GM18873 (cell line): ENCODE results near the gene MT1F.
"Not testable (repeated sequence)": the region's sequence is repeated elsewhere in the genome, so short reads cannot be mapped to it uniquely, and the experiment has no call there.

Experiments
- ATAC-seq: cut with Tn5 transposase; IDR thresholded peaks from one replicate; pipeline ENCODE4 v1.9.1; 2021; ENCODE audit warnings: mild to moderate bottlenecking, moderate library complexity, moderate number of reproducible peaks; ENCODE audit not compliant: unreplicated experiment, low FRiP score

MT1F gene

DNA sequence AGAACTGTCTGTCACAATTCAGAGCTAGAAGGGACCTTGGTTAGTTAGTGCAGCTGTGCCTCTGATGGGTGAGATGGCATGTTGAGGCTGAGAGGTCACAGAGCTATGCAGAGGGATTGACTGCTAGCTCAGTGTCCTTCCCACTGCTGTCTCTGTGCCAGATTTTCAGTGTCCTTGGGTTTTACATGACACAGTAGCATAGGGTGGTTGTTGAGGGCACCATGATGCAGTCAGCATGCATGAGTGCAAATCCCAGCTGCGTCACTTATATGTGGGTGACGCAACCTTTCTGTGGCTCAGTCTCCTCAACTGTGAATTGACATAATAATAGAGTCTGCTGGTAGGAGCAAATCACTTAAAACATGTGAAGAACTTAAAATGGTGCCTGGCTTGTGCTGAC lies 16.6 kb upstream of the MT1F start:
- no peak for ATAC-seq

- ATAC-seq, result no peak
Measured at GRCh38 chr16:56643080-56643778, 14.5 kb upstream of the MT1F start.

- ATAC-seq, result no peak
Measured at GRCh38 chr16:56643833-56644232, 13.9 kb upstream of the MT1F start.

- ATAC-seq, result no peak
Measured at GRCh38 chr16:56645311-56645710, 12.4 kb upstream of the MT1F start.

GRCh38 chr16:56645838-56646237 lies 11.9 kb upstream of the MT1F start:
- ATAC-seq, result no peak

DNA sequence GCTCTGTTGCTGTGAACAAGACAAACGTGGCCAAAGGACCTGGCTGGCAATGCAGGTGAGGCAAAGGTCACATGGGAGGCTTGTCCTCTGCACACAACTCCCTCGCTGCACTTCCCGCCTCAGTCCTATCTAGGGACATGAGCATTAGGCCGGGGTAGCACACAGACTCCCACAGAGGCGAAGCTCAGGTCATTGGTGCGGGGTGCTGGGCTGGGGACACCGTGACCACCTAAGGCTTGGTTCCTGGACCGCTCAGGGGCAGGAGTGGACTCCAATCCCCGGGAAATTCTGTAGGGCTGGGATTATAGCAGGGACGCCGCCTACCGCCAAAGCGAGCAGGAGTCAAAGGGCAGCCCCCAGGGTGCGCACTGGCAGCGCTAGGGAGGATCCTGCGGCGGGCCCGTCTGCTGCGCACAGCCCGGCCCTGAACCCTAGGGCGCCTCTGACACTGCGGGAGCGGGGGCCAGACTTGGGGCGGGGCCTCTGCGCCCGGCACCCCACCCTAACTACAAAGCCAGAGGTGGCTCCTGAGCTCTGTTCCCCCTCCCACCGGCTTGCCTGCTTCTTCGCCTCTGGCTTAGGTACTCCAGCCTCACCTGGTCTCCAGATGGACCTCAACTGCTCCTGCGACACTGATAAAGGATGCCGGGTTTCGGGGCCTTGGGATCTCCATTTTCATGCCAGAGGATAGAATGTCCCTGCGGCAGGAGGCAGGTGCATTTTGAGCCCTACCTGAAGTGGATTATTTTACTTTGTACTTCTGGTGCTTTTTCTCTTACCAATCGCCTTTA lies 9.9 kb upstream of the MT1F start:
- ATAC-seq, result no peak

DNA sequence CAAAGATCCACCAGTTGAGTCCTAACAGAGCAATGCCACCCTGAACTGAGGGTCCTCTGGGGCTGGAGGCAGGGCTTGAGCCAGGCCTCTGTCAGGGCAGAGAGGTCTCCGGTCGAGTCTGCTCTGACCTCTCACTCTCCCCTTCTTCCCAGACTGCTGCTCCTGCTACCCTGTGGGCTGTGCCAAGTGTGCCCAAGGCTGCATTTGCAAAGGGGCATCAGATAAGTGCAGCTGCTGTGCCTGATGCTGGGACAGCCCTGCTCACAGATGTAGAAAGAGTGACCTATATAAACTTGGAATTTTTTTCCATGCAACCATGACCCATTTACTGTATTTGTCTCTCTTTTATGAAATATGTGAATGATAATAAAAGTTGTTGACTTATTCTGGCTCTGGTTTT lies 8.5 kb upstream of the MT1F start:
- no peak for ATAC-seq

DNA sequence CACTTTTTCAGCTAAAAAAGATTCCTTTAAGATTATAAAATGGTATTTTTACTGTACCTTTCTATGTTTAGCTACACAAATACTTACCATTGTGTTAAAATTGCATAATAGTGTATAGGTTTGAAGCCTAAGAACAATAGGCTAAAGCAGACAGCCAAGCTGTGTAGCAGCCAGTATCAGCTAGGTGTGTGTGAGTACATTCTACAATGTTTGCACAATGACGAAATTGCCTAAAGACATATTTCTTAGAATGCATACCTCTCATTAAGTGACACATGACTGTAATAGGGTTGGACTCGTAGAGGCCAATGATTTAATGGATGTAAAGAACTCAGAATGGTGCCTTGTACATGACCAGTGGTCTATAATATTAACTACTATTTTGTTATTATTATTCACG lies 7.9 kb upstream of the MT1F start:
- ATAC-seq, result no peak

GRCh38 chr16:56651586-56651985 lies 6.2 kb upstream of the MT1F start, which contains the start of gene MT1B:
Gene MT1B, plus strand, starts transcription at chr16:56651886. Its CDS starts 68 bp downstream, at chr16:56651954.
- ATAC-seq, result no peak

DNA sequence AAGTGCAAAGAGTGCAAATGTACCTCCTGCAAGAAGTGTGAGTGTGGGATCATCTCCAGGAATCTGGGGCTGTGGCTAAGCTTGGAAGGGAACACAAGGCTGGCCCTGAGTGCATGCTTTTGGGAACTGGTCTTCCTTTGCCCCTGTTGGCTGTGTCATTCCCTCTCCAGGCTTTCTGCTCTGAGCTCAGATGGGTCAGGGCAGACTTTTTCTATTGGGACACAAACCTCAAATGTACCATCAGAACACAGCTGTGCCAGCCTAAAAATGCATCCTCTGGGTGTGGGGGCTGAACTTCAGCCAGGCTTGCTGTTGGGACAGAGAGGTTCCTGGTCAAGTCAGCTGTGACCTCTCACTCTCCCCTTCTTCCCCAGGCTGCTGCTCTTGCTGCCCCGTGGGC lies 5.2 kb upstream of the MT1F start:
- ATAC-seq, result no peak

GRCh38 chr16:56653218-56653617 lies 4.5 kb upstream of the MT1F start:
- ATAC-seq, result no peak

DNA sequence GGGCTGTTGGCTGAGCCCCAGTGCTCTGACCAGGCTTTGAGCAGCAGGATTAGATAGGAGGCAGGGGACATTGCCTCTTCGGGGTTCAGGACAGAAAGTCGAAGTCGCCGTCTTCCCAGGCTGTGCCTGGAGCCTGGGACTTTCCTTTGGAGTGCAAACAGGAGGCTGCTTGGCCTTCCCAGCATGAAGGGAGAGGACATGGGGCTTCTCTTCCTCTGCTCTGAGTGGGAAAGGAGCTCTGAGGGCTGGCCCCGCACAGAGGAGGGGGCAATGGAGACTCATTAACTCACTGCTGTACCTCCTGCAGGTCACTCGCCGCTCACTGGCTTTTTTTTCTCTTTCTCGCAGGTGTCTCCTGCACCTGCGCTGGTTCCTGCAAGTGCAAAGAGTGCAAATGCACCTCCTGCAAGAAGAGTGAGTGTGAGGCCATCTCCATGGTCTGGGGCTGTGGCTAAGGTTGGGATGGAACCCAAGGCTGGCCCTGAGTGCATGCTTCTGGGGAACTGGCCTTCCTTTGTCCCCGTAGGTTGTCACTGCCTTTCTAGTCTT lies 642 bp downstream of the MT1F start:
- no peak for ATAC-seq

GRCh38 chr16:56662357-56663354 lies 4.9 kb downstream of the MT1F start:
- ATAC-seq, result no peak

GRCh38 chr16:56664506-56664905 lies 6.7 kb downstream of the MT1F start:
- ATAC-seq, result no peak

GRCh38 chr16:56665286-56666261 lies 7.8 kb downstream of the MT1F start:
- not testable (repeated sequence) for ATAC-seq

DNA sequence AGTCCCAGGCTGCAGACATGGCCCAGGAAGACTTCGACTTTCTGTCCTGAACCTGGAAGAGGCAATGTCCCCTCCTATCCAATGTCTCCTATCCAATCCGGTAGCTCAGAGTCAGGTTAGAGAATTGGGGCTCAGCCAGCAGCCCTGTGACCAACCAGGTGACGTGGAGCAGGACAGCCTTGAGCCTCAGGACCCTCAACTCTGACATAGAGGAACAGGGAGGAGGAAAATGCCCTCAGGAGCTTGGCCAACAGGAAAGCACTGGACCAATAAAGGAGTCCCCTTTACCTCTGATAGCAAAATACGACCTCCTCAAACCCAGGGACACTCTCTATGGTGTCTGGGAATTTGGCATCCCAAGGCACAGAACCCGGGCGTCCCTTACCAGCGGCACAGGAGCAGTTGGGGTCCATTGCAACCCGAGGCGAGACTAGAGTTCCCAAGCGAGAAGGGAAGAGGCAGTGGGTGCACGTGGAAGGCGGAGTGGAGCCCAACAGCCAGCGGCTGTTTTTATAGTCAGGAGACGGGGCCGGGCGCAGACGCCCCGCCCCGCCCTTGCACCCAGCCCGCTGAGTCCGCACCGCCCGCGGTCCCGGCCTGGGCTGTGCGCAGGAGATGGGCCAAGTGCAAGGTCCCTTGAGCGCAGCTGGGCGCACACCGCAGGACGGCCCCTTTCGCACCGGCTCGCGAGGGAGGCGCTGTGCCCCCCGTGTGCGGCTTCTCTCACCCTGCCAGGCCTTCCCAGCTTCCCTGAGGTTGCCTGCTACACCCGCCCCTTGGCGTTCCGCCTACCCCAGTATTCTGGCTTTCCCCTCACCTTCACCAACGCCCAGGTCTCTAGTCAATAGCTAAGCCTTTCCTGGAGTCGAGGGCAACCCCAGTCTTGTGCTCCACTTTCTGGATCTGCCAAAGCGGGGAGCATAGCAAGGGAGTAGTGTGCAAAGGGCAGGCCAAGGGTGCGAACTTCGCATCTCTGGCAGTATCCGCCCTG lies 10.1 kb downstream of the MT1F start, which contains the start of gene MT1G:
TSS of gene MT1G (minus strand) at position 485 of the 991 bp plus-strand sequence. CDS start at position 413, 72 bp downstream.
- ATAC-seq, result no peak

GRCh38 chr16:56669005-56669839 lies 11.5 kb downstream of the MT1F start, which contains the start of gene MT1H:
Gene MT1H, plus strand, starts transcription at chr16:56669814. Its CDS starts 71 bp downstream, at chr16:56669885.
- no peak for ATAC-seq
